HG02938 (cell line): ENCODE measurements around the gene RHO.

Experiments
- ATAC-seq: cut with Tn5 transposase; IDR thresholded peaks from one replicate; pipeline ENCODE4 v1.9.1; 2021; ENCODE audit warnings: mild to moderate bottlenecking, moderate library complexity; ENCODE audit not compliant: unreplicated experiment

The RHO gene

GRCh38 chr3:129576514-129577352, 48.3 kb downstream of the RHO start:
- ATAC-seq, result peak; percentile 48

DNA sequence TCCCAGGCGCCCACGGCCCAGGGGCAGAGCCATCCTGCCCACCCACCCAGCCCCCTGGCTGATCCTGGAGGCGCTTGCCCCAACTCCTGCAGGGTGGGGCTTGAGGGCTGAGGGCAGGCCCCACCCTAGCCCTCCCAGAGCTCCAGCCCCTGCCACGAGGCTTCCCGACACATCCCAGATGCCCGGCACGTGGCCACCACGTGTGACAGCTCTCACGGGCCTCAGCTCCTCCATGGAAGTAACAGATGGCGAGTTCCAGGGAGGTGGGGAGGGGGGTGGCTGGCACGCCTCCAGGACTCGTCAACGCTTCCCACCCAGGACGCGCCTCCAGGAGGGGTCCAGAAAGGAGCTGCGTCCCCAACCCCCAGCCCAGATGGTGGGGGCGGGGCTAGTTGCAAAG, 48.9 kb downstream of the RHO start:
- ATAC-seq, result no peak

GRCh38 chr3:129577925-129578786, 49.7 kb downstream of the RHO start:
- ATAC-seq, result no peak

DNA sequence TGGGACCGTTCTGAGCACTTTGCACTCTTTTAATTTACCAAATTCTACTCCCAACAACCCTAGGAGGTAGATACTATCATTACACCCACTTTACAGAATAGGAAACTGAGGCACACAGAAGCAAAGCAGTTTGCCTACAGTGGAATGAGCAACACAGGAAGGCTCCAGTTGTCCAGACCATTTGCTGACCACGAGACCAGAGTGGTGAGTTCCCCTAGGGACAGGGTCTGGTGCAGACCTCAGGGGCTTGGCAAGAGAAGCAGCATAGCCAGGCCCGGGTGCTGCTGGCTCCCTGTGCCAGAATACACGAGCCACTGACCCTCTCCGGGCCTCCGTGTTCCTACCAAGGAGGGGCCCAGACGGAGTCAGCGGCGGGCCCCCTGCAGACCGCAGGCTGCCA, 51.6 kb downstream of the RHO start:
- no peak for ATAC-seq

DNA sequence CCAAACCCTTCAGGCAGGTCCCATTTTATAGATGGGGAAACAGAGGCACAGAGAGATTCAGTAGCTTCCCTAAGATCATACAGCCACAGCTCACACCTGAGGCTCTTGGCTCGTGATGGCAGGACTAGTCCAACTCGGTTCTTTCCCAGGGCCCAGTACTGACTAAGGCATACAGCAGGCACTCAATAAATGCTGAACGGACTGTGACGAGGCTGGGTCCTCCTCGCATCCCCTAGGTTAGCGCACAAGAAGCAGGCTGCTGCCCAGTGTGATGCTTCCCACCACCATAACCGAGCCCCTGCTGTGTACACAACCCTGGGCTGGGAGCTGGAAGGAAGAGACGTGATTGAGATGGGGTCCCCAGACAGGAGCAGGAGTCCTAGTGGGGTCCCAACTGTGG, 53.2 kb downstream of the RHO start:
- ATAC-seq, result no peak

DNA sequence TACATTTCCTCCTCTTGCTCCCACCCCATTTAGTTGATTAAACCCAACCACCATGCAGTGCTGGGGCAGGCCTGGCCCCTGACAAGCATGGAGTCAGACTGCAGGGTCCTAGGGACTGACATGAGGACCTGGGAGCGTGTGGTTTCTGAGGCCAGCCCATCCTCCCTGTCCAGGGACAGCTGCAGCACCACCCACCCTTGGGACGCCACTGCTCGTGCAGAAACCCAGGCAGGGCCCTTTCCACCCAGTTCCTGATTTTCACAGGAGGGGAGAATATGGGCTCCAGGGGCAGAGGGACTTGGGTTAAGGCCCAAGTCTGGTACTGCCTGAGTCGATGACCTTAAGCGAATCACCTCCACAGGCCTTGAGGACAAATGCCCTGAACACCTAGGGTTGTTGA, 54.4 kb downstream of the RHO start:
- ATAC-seq, result no peak

GRCh38 chr3:129583289-129583688, 54.9 kb downstream of the RHO start:
- no peak for ATAC-seq

GRCh38 chr3:129584631-129585030, 56.2 kb downstream of the RHO start:
- ATAC-seq, result no peak
